Smooth muscle cell (in vitro differentiated cells): ENCODE data around the gene NCKAP1. TPM values are rescaled to one million over a fixed set of nuclear protein-coding genes. Genes with fewer than 3 reads are reported as not detected.

ENCODE experiments used
- DNase-seq: peaks from one replicate; lab custom pipeline; 2025; ENCODE audit not compliant: unreplicated experiment; lab: John Stamatoyannopoulos, UW
- H2AFZ ChIP-seq: fragments of 200-600 bp; sonication (generic); 2 replicates; pipeline ENCODE4 v1.6.0; 2016; ENCODE audit warnings: antibody characterized with exemption, low read depth, mild to moderate bottlenecking
- H3F3A ChIP-seq: fragments of 200-600 bp; sonication (generic); 2 replicates; pipeline ENCODE4 v1.6.0; 2017; ENCODE audit warnings: antibody characterized with exemption, low read depth
- H3K27ac ChIP-seq: fragments of 200-600 bp; sonication (generic); 2 replicates; pipeline ENCODE4 v1.5.1; 2016; ENCODE audit warnings: low read depth, mild to moderate bottlenecking
- H3K27me3 ChIP-seq: fragments of 200-600 bp; sonication (generic); 2 replicates; pipeline ENCODE4 v1.6.1; 2016; ENCODE audit warnings: low read depth, mild to moderate bottlenecking
- H3K36me3 ChIP-seq: fragments of 200-600 bp; sonication (generic); 2 replicates; pipeline ENCODE4 v1.5.1; 2016; ENCODE audit warnings: low read depth
- H3K4me1 ChIP-seq: fragments of 200-600 bp; sonication (generic); 2 replicates; pipeline ENCODE4 v1.5.1; 2016; ENCODE audit warnings: low read depth
- H3K4me2 ChIP-seq: fragments of 200-600 bp; sonication (generic); 2 replicates; pipeline ENCODE4 v1.6.0; 2016; ENCODE audit warnings: mild to moderate bottlenecking
- H3K4me3 ChIP-seq: fragments of 200-600 bp; sonication (generic); 2 replicates; pipeline ENCODE4 v1.5.1; 2016; ENCODE audit warnings: mild to moderate bottlenecking
- H3K79me2 ChIP-seq: fragments of 200-600 bp; sonication (generic); 2 replicates; pipeline ENCODE4 v1.6.0; 2016; ENCODE audit warnings: low read depth, mild to moderate bottlenecking
- H3K9ac ChIP-seq: fragments of 200-600 bp; sonication (generic); 2 replicates; pipeline ENCODE4 v1.6.0; 2016; ENCODE audit warnings: low read depth
- H3K9me3 ChIP-seq: fragments of 200-600 bp; sonication (generic); replicated peaks from 2 replicates; pipeline ENCODE4 v1.5.1; 2016; ENCODE audit warnings: low read depth
- H4K20me1 ChIP-seq: fragments of 200-600 bp; sonication (generic); 2 replicates; pipeline ENCODE4 v1.6.0; 2016; ENCODE audit warnings: low read depth
- WGBS: methylation state at CpG from one replicate; pipeline ENCODE4 v1.1.7; 2016; ENCODE audit warnings: low lambda C conversion rate; 5-methylcytosine and 5-hydroxymethylcytosine counted together
- polyA plus RNA-seq: library from polyadenylated mRNA; unstranded; fragments of >200 nt; fragmentation: Nextera tagmentation; extraction: Ambion mirVana; gene quantifications from 2 replicates; pipeline ENCODE4 v1.2.1, GENCODE V29; 2016
- total RNA-seq: library from RNA; depleted of rRNA; stranded (reverse); fragments of >200 nt; gene quantifications from 2 replicates; pipeline ENCODE4 v1.2.3, GENCODE V29; 2014
- TF ChIP-seq, protein P1 (sequence below): fragments of 200-600 bp; sonication (generic); IDR thresholded peaks from 2 replicates; pipeline ENCODE4 v1.5.1; 2017; ENCODE audit warnings: borderline replicate concordance, mild to moderate bottlenecking, antibody characterized with exemption; ENCODE audit not compliant: insufficient read depth, poor library complexity, severe bottlenecking

NCKAP1 gene
- total and polyA plus RNA-seq, 2 experiments from 2014 or later: 54.2 to 209 TPM

DNA sequence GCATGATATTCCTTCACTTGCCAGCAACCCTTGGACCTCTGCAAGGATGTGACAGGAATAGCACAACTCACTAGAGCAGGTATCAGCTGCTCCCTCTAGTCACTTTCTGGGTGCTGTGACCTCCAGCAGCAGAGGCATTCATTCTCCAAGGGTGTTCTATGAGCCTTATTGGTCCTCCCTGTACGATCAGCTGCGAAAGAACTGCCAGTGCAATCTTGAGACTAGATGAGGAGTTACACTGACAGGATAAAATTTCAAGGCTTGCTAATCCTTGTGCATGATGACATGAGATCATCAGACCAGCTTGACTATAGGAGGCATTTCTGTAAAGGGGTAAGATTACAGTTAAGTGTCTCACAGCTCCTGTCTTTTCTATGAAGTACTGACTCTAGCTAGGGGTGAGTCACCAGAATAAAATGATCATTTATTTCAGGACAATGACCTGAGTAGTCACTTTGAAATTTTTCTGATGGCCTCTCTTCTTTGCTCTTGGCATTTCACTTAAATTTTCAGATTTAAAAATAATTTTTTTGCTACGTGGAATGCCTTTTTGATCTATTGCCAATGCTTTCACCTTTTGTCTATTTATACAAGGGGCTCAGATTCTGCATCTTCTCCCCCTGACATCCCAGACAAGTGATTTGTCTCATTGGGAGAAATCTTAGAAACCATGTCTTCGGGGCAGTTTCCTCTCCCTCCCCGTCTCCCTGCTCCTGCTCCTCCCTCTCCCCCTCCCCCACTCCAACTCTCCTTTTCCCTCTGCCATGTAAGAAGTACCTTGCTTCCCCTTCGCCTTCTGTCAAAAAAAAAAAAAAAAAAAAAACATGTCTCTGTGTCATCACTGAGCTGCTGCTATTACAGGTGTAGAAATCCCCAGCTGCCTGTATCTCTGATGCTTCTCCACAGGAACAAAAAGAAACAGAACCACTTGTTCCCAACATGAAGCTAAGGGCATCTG, 122.6 kb downstream of the NCKAP1 start:
- no peaks in the 10 kb centered on the region for H3K79me2 ChIP-seq
- H3K36me3 ChIP-seq: peaks cover 4% of the 10 kb centered on the region
- H3K4me3 ChIP-seq: no peak overlapping the region
- H3K9me3 ChIP-seq: no peaks in the 10 kb centered on the region
- H4K20me1 ChIP-seq: peaks cover 12% of the 10 kb centered on the region
- WGBS: 35% methylated on average over 4 of the region's 6 CpGs
- H3K4me2 ChIP-seq: peak overlapping the region; percentile 55
- H3K27me3 ChIP-seq: no peaks in the 10 kb centered on the region
- H3F3A ChIP-seq: peaks cover 12% of the 10 kb centered on the region
- TF ChIP-seq, protein P1, sequence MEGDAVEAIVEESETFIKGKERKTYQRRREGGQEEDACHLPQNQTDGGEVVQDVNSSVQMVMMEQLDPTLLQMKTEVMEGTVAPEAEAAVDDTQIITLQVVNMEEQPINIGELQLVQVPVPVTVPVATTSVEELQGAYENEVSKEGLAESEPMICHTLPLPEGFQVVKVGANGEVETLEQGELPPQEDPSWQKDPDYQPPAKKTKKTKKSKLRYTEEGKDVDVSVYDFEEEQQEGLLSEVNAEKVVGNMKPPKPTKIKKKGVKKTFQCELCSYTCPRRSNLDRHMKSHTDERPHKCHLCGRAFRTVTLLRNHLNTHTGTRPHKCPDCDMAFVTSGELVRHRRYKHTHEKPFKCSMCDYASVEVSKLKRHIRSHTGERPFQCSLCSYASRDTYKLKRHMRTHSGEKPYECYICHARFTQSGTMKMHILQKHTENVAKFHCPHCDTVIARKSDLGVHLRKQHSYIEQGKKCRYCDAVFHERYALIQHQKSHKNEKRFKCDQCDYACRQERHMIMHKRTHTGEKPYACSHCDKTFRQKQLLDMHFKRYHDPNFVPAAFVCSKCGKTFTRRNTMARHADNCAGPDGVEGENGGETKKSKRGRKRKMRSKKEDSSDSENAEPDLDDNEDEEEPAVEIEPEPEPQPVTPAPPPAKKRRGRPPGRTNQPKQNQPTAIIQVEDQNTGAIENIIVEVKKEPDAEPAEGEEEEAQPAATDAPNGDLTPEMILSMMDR: no peak
- H3K4me1 ChIP-seq: peaks cover 3% of the 10 kb centered on the region
- H3K27ac ChIP-seq: peak overlapping the region; percentile 69
- peak overlapping the region; percentile 10 for H3K9ac ChIP-seq
- no peak overlapping the region for H2AFZ ChIP-seq
- no peak for DNase-seq

DNA sequence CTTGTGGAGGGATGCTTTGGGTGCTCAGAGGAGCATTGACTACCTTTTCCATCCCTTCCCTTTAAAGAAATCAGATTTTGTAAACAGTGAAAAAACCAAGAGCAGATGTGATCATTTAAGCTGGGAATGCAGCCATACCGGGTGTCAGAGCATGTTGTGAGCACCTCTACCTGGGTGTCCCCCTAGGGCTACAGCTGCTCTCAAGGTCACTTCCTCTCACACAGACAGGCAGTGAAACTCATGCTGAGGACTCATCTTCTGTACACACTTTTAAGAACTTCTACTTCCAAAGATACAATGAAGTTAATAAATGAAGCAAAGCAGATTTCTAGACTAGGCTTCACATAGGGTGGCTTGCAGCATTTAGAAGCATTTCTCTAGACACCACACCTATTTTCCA, 123.4 kb downstream of the NCKAP1 start:
- no peaks in the 10 kb centered on the region for H3K27me3 ChIP-seq
- DNase-seq: no peak
- H3K9ac ChIP-seq: no peak overlapping the region
- H3K4me1 ChIP-seq: peaks cover 3% of the 10 kb centered on the region
- TF ChIP-seq, protein P1: no peak
- peaks cover 12% of the 10 kb centered on the region for H3F3A ChIP-seq
- H3K27ac ChIP-seq: peak overlapping the region; percentile 69
- peaks cover 4% of the 10 kb centered on the region for H3K36me3 ChIP-seq
- peaks cover 12% of the 10 kb centered on the region for H4K20me1 ChIP-seq
- H3K4me2 ChIP-seq: peak overlapping the region; percentile 53
- no peak overlapping the region for H2AFZ ChIP-seq
- H3K9me3 ChIP-seq: no peaks in the 10 kb centered on the region
- WGBS: 90% methylated on average over 1 of the region's 1 CpG
- no peaks in the 10 kb centered on the region for H3K79me2 ChIP-seq
- H3K4me3 ChIP-seq: no peak overlapping the region

DNA sequence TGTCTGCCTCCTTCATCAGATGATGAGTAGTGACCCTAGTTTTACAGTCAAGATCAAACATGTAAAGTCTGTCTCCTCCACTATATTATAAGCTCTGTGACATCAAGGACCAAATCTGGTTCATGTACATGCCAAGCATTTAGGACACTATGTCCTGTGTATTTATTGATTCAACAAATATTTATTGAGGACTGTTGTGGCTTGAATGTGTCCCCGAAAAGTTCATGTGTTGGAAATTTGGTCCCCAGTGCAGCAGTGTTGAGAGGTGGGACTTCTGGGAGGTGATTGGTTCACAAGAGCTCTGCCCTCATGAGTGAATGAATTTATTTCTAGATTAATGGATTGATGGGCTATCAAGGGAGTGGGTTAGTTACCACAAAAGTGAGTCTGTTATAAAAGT, 125.2 kb downstream of the NCKAP1 start:
- DNase-seq: no peak
- Histone ChIP-seq H3K36me3 (peaks cover 4% of the 10 kb centered on the region), H3K79me2 (no peaks in the 10 kb centered on the region), H2AFZ (no peak overlapping the region), H3F3A (peaks cover 12% of the 10 kb centered on the region), H3K4me2 (no peak overlapping the region), H3K4me3 (no peak overlapping the region), H3K27ac (no peak overlapping the region), H3K9me3 (no peaks in the 10 kb centered on the region), H3K9ac (no peak overlapping the region), H3K4me1 (peaks cover 3% of the 10 kb centered on the region), H4K20me1 (peaks cover 12% of the 10 kb centered on the region), H3K27me3 (no peaks in the 10 kb centered on the region)
- TF ChIP-seq, protein P1: no peak
- WGBS: 100% methylated on average over 1 of the region's 1 CpG
